ENCODE measurements around the gene TRIM6.
"Not testable (repeated sequence)": the region's sequence is repeated elsewhere in the genome, so short reads cannot be mapped to it uniquely, and the experiment has no call there.

TRIM6 gene

GRCh38 chr11:5604896-5605295, 8.5 kb downstream of the TRIM6 start:
- no peak for DNase-seq

DNA sequence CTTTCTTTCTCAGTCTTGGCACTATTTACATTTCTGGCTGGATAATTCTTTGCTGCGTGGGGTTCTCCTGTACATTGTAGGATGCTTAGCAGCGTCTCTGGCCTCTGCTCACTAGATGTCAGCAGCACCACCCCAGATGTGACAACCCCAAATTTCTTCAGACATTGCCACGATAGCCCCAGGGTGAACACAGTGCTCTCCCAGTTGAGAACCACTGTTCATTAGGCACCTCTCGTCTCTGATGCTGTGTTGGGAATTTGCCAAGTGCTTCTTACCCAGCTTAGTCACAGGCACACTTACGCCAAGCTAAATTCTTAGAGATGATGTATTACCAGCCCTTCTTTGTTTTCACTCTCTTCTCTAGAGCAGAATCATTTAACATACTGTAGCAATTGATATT, 9.4 kb downstream of the TRIM6 start:
- no peak for DNase-seq

GRCh38 chr11:5608808-5609207, 12.4 kb downstream of the TRIM6 start:
- no peak for DNase-seq

DNA sequence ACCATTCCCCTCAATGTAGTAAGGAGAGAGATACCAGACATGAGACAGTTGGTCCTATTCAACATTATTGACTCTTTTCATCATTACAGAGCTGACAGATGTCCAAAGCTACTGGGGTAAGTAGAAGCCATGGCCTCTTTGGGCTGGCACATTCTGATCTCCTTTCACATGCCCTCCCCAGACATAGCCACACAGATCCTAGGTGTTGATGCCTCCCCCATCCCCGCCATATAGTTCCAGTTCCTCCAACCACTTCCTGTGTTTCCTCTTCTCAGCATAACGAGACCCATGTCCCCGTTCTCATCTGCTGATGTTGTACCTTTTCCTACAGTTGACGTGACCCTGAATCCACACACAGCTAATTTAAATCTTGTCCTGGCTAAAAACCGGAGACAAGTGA, 14.0 kb downstream of the TRIM6 start:
- no peak for DNase-seq

GRCh38 chr11:5611627-5612026, 15.2 kb downstream of the TRIM6 start:
- DNase-seq, result no peak

GRCh38 chr11:5618807-5619206, 22.4 kb downstream of the TRIM6 start:
- DNase-seq, result no peak

DNA sequence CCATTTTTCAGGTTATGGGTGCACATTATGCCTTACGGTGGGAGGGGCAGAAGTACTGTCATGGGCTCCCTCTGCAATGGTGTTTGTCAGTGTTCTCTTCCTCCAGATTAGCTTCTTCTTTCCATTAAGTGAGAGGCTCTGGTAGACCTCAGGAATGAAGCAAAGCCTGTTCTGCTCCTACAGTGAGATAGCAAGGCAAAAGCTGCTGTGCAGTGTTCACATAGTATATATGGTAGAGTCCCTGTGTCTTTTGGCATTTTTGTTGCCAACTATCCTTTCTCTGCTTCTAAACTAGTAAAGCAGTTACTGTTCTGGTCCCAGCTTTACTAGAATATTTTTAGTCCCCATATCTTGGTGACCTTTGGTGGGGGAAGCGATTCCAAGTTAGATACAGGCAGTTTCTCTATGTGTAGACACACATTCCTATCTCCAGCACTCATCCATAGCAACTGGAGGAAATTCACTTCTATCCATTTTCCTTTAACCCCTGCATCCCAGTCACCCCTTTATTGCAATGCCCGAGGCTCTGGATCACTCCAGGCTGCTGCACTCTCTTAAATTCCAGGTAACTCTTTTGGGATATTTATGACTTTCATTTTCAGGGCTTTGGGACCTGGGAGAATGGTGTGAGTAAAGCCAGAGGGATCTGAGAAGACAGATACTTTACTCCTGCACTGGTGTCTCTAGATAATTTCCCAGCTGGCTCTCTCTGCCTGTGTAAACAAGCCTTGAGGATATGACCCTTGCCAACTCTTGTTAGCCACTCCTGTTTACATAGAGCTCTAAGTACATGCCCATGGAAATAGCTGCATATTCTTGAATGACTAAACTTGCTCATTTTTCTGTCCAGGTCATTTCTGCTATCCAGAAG, 24.4 kb downstream of the TRIM6 start:
- DNase-seq, result no peak

- no peak for DNase-seq
Observed at GRCh38 chr11:5621580-5621979, 25.1 kb downstream of the TRIM6 start.

- no peak for DNase-seq
Observed at GRCh38 chr11:5622802-5623201, 26.4 kb downstream of the TRIM6 start.

DNA sequence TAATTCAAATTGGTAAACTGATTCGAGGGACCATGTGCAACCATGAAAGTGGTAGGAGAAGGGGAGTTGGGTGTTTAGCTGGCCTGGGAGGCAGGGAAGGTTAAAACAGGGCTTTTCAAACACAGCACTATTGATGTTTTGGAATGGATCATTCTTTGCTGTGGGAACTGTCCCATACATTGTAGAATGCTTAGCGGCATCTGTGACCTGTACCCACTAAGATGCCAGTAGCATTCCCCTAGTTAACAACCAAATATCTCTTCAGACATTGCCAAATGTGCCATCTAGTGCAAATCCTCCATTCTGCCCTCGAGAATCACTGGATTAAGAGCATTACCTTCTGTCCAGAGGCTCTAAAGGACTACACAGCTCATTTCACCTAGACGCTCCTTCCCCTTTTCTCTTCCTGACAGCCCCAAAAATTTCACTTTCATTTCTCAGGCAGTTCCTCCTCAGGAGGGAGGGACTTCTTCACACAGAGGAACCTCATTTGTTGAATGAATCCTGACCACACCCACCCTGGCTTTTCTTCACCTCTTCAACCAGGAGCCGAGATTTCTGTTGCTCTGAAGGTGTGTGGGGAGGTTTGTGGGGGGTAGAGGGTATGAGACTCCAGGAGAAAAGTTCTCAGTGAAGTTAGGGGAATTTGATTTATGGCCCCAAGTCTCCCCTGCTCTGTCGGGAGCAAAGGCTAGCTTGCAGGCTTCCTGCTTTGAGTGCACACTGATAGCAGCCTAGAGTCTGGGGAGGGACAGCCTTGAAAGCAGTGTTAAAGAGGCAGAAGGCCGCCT, 28.2 kb downstream of the TRIM6 start, which contains the start of gene TRIM34:
Gene TRIM34 (plus strand): TSS at position 513 of the 791 bp plus-strand sequence. CDS start 7,331 bp downstream, outside the sequence.
- peak; percentile 45 for DNase-seq

DNA sequence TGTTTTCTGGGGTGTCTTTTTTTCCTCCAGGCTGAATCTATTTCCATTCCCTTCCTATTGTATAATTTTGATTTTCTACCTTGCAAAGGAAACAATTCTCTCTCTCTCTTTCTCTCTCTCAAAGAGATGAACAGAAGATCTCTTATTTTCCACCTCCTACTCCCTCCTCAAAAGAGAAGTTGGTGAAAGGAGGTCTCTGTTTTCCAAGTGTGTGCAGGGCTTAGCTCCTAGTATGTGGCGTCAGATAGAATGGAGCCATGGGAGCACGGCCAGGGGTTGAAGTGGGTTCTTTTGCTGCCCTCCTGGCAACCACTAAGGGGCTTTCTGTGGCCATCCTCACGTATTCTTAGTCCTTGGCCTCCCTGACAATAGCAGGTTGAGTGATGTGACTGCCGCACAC, 28.8 kb downstream of the TRIM6 start:
- no peak for DNase-seq

- DNase-seq, result no peak
Observed at GRCh38 chr11:5626196-5626595, 29.8 kb downstream of the TRIM6 start.

DNA sequence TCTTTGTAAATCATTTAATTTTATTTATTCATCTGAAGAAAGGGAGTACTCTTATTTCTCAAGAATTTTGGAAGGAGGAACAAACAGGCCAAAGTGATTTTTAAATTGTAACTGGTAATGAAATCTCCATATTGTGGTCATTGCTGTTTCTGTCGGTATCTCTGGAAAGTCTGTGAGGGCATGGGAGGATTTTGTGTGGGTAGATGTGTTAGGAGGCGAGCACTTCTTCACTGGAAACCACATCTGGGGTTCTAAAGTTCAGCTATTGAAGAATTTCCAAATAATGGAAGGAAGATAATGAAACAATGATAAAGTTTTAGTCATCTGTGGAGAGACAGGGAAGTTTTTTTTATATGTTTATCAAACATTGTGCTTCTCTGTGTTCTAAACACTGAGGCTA, 35.0 kb downstream of the TRIM6 start:
- DNase-seq, result no peak

DNA sequence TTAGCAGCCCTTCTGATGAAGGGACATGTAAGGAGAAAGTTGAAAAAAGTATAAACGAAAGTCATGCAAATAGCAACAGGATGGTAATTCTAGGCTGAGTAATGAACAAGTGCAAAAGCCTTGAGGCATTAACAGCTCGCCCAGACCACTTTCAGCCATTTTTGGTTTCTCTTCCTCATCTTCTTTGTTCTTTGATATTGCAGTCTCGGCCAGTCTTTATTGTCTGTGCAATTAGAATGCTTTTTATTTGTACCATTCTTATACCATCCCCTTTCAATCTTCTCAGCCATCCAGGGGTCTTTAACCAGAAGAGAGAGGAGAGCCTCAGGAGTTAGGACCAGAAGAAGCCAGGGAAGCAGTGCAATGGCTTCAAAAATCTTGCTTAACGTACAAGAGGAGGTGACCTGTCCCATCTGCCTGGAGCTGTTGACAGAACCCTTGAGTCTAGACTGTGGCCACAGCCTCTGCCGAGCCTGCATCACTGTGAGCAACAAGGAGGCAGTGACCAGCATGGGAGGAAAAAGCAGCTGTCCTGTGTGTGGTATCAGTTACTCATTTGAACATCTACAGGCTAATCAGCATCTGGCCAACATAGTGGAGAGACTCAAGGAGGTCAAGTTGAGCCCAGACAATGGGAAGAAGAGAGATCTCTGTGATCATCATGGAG, 35.7 kb downstream of the TRIM6 start:
- DNase-seq, result no peak

- DNase-seq, result no peak
Observed at GRCh38 chr11:5639953-5640352, 43.5 kb downstream of the TRIM6 start.

DNA sequence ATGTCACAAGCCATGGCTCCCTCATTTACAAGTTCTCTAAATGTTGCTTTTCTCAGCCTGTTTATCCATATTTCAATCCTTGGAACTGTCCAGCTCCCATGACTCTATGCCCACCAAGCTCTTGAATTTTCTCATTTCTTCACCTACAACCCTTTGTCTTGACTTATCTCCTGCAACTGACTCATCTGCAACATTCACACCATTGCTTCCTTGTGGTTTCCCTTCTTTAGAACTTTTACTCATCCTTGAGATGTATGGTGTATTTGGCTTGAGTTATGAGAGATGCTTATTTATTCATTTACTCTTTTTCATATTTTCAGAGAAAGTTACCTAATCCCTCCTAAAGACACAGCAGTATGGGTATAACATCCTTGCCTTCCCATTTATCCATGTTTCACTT, 47.1 kb downstream of the TRIM6 start:
- DNase-seq, result no peak

DNA sequence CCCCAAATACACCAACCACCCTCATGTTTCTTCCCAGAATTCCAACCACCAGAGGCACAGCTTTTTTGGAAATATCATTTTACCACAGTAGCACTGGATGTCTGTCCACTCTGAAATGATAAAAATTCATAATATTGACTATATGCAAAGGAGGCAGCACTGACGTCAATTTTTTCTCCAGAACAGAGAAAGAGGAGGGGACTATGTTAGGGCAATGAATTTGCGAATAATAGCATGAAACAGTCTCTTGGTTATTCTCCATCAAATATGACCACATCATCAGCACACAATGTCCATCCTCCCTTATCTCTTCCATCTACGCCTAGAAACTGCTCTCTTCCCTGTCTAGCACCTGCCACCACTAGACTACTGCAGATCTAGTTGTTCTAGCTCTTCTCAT, 49.7 kb downstream of the TRIM6 start:
- DNase-seq, result no peak

DNA sequence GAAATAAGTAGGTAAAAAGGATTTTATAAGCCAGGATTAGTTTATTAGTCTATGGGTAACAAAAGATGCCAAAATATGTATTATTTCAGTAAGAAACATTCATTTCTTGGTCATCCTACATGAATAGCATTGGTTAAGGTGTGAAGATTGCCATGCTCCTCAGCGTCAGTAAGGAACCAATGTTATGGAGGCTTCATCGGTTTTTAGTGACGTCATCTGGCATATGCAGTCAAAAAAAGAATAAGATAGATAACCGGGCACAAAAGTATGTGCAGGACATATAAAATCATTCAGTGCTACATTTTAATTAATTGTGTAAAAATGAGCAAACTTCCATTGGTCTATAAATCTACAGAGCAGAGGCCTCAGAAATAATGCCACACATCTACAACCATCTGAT, 59.0 kb downstream of the TRIM6 start:
- no peak for DNase-seq

GRCh38 chr11:5656956-5657355, 60.5 kb downstream of the TRIM6 start:
- DNase-seq, result not testable (repeated sequence)

GRCh38 chr11:5658318-5658717, 61.9 kb downstream of the TRIM6 start:
- no peak for DNase-seq
